Measurements from ENCODE around the gene CATSPER1.

Gene CATSPER1

GRCh38 chr11:66026017-66026529 is at the start of gene CATSPER1:
TSS of gene CATSPER1 (minus strand) at chr11:66026479. CDS start at chr11:66026379, 100 bp downstream.
- no peak within 1 kb of the TSS for H3K27ac ChIP-seq
- no peak for TF ChIP-seq CTCF (IDR thresholded peaks at IDR 0.05)
- no peak for DNase-seq (ENCODE audit: low spot score)
- H3K4me3 ChIP-seq: no peak within 1 kb of the TSS

- Histone ChIP-seq H3K4me3 (no peak overlapping the region), H3K27ac (no peak overlapping the region)
- no peak for DNase-seq (ENCODE audit: low spot score)
- TF ChIP-seq CTCF (IDR thresholded peaks at IDR 0.05): no peak
These were observed 49.0 kb upstream of the CATSPER1 start for GRCh38 chr11:66075273-66075672.

- Histone ChIP-seq H3K4me3 (no peak overlapping the region), H3K27ac (no peak overlapping the region)
- DNase-seq (ENCODE audit: low spot score): no peak
- no peak for TF ChIP-seq CTCF (IDR thresholded peaks at IDR 0.05)
These were observed 47.4 kb upstream of the CATSPER1 start for GRCh38 chr11:66073669-66074068.

GRCh38 chr11:66072518-66072917 is 46.2 kb upstream of the CATSPER1 start:
- Histone ChIP-seq H3K27ac (no peak overlapping the region), H3K4me3 (no peak overlapping the region)
- no peak for DNase-seq (ENCODE audit: low spot score)
- no peak for TF ChIP-seq CTCF (IDR thresholded peaks at IDR 0.05)

DNA sequence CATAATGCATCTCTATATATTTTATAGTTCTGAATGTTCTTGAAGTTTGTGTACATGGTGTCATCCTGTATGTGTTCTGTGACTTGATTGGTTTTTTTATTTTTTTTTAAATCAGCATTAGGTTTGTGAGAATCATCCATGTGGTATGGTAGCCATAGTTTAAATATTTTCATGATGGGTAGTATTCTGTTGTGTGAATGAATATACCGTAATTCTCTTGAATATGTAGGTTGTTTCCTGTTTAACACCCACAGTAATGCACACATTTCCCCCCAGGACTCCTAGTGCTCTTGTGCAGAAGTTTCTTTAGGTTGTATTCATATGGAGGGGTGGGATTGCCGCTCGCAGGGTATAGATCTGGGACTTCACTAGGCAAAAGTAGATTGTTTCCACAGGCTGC is 45.8 kb upstream of the CATSPER1 start:
- H3K4me3 ChIP-seq: peak overlapping the region; percentile 94
- TF ChIP-seq CTCF (IDR thresholded peaks at IDR 0.05): no peak

DNA sequence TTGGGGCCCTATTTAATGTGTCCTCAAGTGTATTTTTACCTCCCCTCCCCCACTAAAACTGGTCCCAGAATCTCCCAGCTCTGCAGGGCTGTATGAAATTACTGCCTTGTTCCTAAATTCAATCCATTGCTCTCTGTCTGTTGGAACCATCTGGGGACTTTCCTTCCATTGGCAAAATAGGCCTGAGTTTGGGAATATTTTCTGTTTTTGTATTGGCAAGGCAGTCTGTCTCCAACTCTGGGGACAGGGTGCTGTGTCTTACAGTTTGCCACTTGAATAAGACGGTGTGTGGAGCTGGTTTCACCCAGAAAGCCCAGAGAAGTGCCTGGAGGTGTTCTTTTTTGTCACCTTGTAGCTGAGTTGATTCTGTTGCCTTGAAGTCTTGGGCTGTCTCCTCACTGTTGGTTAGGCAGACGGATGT is 45.1 kb upstream of the CATSPER1 start:
- no peak for DNase-seq (ENCODE audit: low spot score)
- TF ChIP-seq CTCF (IDR thresholded peaks at IDR 0.05): no peak
- Histone ChIP-seq H3K27ac (peak overlapping the region; percentile 91 to 97), H3K4me3 (peak overlapping the region; percentile 94)

More for the DNA sequence above, 45.8 kb upstream of the CATSPER1 start:
- DNase-seq (ENCODE audit: low spot score): no peak
- peak overlapping the region in 1 of 2 donors; percentile 91 for H3K27ac ChIP-seq

DNA sequence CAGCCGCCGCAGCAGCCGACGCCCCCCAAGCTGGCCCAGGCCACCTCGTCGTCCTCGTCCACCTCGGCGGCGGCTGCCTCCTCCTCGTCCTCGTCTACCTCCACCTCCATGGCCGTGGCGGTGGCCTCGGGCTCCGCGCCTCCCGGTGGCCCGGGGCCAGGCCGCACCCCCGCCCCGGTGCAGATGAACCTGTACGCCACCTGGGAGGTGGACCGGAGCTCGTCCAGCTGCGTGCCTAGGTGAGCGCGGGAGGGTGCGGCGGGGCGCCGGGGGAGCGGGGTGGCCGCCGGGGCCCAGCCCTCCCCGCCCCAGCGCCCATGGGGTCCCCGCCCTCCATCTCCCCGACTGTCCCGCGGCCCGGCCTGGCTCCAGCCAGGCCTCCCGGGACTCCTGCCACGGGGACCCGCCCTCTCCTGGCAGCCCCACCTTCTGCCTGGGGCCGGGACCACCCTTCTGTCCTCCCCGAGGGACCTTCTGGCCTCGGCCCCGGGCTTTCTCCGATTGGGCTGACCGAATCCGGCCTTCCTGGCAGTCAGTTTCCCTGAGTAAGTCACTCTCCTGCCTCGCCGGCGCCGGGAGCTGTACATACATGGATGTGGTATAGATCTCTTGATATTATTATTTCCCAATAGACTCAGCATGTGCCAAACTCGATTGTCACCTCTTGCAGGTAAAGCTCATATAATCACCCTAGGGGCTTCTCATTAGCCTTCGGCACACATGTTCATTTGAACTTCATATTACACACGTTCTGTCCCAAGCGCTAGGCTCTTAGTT is 44.5 kb upstream of the CATSPER1 start:
- DNase-seq (ENCODE audit: low spot score): peak; percentile 85
- Histone ChIP-seq H3K27ac (peak overlapping the region; percentile 91 to 97), H3K4me3 (peak overlapping the region; percentile 94)
- no peak for TF ChIP-seq CTCF (IDR thresholded peaks at IDR 0.05)
